SU-DHL-6 (cell line): ENCODE measurements around the gene TSPAN16.
A peak's percentile ranks its signal among the peaks of the same experiment; 100 is the strongest.

Experiments used
- H2AFZ ChIP-seq: fragments of 200-600 bp; sonication (generic); 2 replicates; pipeline ENCODE4 v1.6.1; 2014; ENCODE audit warnings: low read depth, mild to moderate bottlenecking, moderate library complexity, mixed read lengths, antibody characterized with exemption, low read length; ENCODE audit not compliant: severe bottlenecking
- H3F3A ChIP-seq: fragments of 200-600 bp; shearing (Covaris generic); 2 replicates; pipeline ENCODE4 v1.6.0; 2016; ENCODE audit warnings: antibody characterized with exemption, mild to moderate bottlenecking; ENCODE audit not compliant: insufficient read depth
- H3K27ac ChIP-seq: fragments of 200-600 bp; sonication (generic); 2 replicates; pipeline ENCODE4 v1.5.1; 2016; ENCODE audit warnings: low read depth, mild to moderate bottlenecking, low read length, moderate library complexity, mixed read lengths
- H3K27me3 ChIP-seq: fragments of 200-600 bp; sonication (generic), shearing (Covaris generic); 2 replicates; pipeline ENCODE4 v1.6.0; 2014; ENCODE audit warnings: mild to moderate bottlenecking, low read length
- H3K36me3 ChIP-seq: fragments of 200-600 bp; sonication (generic); 2 replicates; pipeline ENCODE4 v1.6.1; 2014; ENCODE audit warnings: mild to moderate bottlenecking, low read length, mixed read lengths
- H3K4me2 ChIP-seq: fragments of 300-600, 200-600 bp; shearing (Covaris generic), sonication (generic); 2 replicates; pipeline ENCODE4 v1.6.0; 2014; ENCODE audit warnings: low read length, low read depth, mild to moderate bottlenecking; ENCODE audit not compliant: poor library complexity, severe bottlenecking
- H3K4me3 ChIP-seq: fragments of 200-600 bp; sonication (generic); 2 replicates; pipeline ENCODE4 v1.5.1; 2014; ENCODE audit warnings: antibody characterized with exemption, low read length, mild to moderate bottlenecking, mixed read lengths; ENCODE audit not compliant: insufficient read depth, poor library complexity, severe bottlenecking
- H3K79me2 ChIP-seq: fragments of 200-600 bp; sonication (generic); 2 replicates; pipeline ENCODE4 v1.6.1; 2014; ENCODE audit warnings: mild to moderate bottlenecking, low read length, moderate library complexity; ENCODE audit not compliant: insufficient read depth
- H3K9ac ChIP-seq: fragments of 200-600 bp; sonication (generic); 2 replicates; pipeline ENCODE4 v1.7.0; 2014; ENCODE audit warnings: mild to moderate bottlenecking, low read length
- H3K9me2 ChIP-seq: fragments of 200-600 bp; sonication (generic); replicated peaks from 2 replicates; pipeline ENCODE4 v1.6.1; 2014; ENCODE audit warnings: low read length; ENCODE audit not compliant: insufficient read depth
- H3K9me3 ChIP-seq: fragments of 200-600 bp; sonication (generic); 2 replicates; pipeline ENCODE4 v1.6.1; 2014; ENCODE audit warnings: low read length, mixed read lengths; ENCODE audit not compliant: insufficient read depth
- H4K20me1 ChIP-seq: fragments of 200-600 bp; sonication (generic); 2 replicates; pipeline ENCODE4 v1.6.1; 2014; ENCODE audit warnings: low read depth, mild to moderate bottlenecking, antibody characterized with exemption, low read length, moderate library complexity, mixed read lengths
- EZH2phosphoT487 ChIP-seq: fragments of 200-600 bp; sonication (generic), shearing (Covaris generic); conservative IDR thresholded peaks from 2 replicates; pipeline ENCODE4 v1.6.1; 2018; ENCODE audit warnings: mild to moderate bottlenecking, antibody characterized with exemption, low read length, moderate library complexity, mixed read lengths
- TF ChIP-seq, protein P1 (sequence below): fragments of 200-600 bp; sonication (generic); IDR thresholded peaks from one replicate; pipeline ENCODE4 v1.5.1; 2017; ENCODE audit warnings: antibody characterized with exemption, mild to moderate bottlenecking, low read length, moderate library complexity; ENCODE audit not compliant: insufficient read depth, poor library complexity, severe bottlenecking

TSPAN16 gene

DNA sequence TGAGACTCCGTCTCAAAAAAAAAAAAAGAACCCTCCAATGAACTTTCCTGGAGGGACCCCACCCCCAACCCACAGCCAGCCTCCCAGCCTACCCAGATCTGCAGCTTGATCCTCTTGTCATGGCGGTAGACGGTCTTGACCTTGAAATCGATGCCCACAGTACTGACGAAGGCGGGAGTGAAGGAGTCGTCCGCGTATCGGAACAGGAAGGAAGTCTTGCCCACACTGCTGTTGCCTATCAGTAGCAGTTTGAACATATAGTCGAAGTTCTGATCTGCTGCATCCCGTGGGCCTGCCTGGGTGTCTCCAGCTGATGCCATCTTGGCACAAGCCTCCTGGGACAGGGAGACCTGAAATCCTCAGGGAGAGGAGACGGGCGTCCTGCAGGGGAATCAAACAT is 41.1 kb downstream of the TSPAN16 start:
- no peaks in the 10 kb centered on the region for H3K9me3 ChIP-seq
- H3K9ac ChIP-seq: no peak overlapping the region
- H4K20me1 ChIP-seq: no peaks in the 10 kb centered on the region
- H3K27me3 ChIP-seq: no peaks in the 10 kb centered on the region
- H3K79me2 ChIP-seq: no peaks in the 10 kb centered on the region
- H3K4me2 ChIP-seq: no peak overlapping the region
- H3K9me2 ChIP-seq: no peaks in the 10 kb centered on the region
- TF ChIP-seq EZH2phosphoT487: no peak
- TF ChIP-seq, protein P1, sequence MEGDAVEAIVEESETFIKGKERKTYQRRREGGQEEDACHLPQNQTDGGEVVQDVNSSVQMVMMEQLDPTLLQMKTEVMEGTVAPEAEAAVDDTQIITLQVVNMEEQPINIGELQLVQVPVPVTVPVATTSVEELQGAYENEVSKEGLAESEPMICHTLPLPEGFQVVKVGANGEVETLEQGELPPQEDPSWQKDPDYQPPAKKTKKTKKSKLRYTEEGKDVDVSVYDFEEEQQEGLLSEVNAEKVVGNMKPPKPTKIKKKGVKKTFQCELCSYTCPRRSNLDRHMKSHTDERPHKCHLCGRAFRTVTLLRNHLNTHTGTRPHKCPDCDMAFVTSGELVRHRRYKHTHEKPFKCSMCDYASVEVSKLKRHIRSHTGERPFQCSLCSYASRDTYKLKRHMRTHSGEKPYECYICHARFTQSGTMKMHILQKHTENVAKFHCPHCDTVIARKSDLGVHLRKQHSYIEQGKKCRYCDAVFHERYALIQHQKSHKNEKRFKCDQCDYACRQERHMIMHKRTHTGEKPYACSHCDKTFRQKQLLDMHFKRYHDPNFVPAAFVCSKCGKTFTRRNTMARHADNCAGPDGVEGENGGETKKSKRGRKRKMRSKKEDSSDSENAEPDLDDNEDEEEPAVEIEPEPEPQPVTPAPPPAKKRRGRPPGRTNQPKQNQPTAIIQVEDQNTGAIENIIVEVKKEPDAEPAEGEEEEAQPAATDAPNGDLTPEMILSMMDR: no peak
- no peaks in the 10 kb centered on the region for H3F3A ChIP-seq
- no peak overlapping the region for H2AFZ ChIP-seq
- H3K36me3 ChIP-seq: no peaks in the 10 kb centered on the region
- H3K27ac ChIP-seq: no peak overlapping the region
- no peak overlapping the region for H3K4me3 ChIP-seq

DNA sequence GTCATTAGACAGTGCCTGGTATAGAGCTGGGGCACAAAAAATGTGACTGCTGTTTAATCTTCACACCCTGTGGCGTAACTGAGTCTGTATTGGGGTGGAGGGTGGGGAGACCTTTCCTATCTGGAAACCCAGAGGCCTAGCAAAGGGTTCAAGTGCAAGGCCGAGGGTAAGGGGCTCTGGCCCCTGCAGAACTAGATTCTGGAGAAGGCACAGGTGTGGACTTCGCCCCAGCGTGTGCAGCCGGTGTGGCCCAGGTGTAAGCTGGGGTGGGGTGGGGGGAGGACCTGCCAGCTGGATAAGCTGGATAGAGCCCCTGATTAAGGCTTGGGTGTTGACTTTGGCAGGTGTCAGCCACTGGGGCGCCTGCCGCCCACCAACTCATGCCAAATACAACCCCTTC is 42.2 kb downstream of the TSPAN16 start:
- H2AFZ ChIP-seq: no peak overlapping the region
- no peak overlapping the region for H3K27ac ChIP-seq
- H3K9me2 ChIP-seq: no peaks in the 10 kb centered on the region
- no peaks in the 10 kb centered on the region for H3K9me3 ChIP-seq
- H3K27me3 ChIP-seq: no peaks in the 10 kb centered on the region
- H3K79me2 ChIP-seq: no peaks in the 10 kb centered on the region
- H3K4me3 ChIP-seq: no peak overlapping the region
- no peaks in the 10 kb centered on the region for H4K20me1 ChIP-seq
- H3K36me3 ChIP-seq: no peaks in the 10 kb centered on the region
- H3F3A ChIP-seq: no peaks in the 10 kb centered on the region
- no peak overlapping the region for H3K9ac ChIP-seq
- no peak overlapping the region for H3K4me2 ChIP-seq
- TF ChIP-seq EZH2phosphoT487: no peak

DNA sequence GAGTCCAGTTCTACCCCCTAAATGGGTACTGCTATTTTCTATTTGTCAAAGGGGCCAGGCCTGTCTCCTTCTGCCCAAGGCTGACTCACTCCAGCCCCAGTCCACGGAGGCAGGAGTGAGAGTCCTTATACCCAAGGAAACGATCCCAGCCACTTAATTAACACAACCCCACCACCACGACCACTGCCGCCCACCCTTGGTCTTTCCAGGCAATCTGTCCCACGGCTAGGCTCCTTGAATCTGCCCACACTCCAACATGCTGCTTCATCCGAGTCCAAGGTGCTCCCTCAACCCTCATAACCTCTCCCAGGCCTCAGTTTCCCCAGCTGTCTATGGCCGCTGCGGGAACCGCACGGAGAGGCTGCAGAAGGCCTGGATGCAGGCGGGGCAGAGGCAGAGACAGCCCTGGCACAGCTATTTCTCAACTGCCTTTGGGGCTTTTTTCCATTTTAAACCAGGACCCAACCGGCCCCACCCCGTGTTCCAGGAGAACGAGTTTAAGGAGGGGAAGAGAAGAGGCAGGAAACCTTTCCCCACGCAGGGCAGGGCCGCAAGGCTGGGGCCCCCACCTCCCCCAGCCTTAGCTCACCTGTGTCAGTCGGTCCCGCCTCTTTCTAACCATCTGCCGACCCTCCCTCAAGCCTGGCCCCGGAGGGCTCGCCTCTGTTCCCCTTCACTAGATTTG is 42.8 kb downstream of the TSPAN16 start:
- H3K9ac ChIP-seq: peak overlapping the region; percentile 50
- H3K9me2 ChIP-seq: no peaks in the 10 kb centered on the region
- TF ChIP-seq, protein P1: no peak
- no peak for TF ChIP-seq EZH2phosphoT487
- no peaks in the 10 kb centered on the region for H3K36me3 ChIP-seq
- no peaks in the 10 kb centered on the region for H3K79me2 ChIP-seq
- H3K4me2 ChIP-seq: peak overlapping the region; percentile 56
- H4K20me1 ChIP-seq: no peaks in the 10 kb centered on the region
- peak overlapping the region; percentile 32 for H3K4me3 ChIP-seq
- H3K27me3 ChIP-seq: no peaks in the 10 kb centered on the region
- H2AFZ ChIP-seq: no peak overlapping the region
- no peaks in the 10 kb centered on the region for H3F3A ChIP-seq
- H3K9me3 ChIP-seq: no peaks in the 10 kb centered on the region
- H3K27ac ChIP-seq: no peak overlapping the region
